Thyroid gland (tissue), 4 donors: ENCODE measurements around the gene CHGA. TPM values are rescaled to one million over a fixed set of nuclear protein-coding genes. Genes with fewer than 3 reads are reported as not detected.

ENCODE experiments used
- DNase-seq, 2 donors: peaks; one replicate each; pipeline ENCODE4 v3.0.0-alpha.2; 2019
- H3K27ac ChIP-seq, 3 donors: fragments of 200-600 bp; sonication (generic); 1 replicate in 2 of 3; 2 replicates in 1 of 3; pipeline ENCODE4 v1.5.1; 2016 to 2019; ENCODE audit warnings: mild to moderate bottlenecking in 1 of 3, moderate library complexity in 1 of 3
- H3K27me3 ChIP-seq: fragments of 200-600 bp; sonication (generic); one replicate; pipeline ENCODE4 v1.5.1; 2019
- H3K36me3 ChIP-seq, 2 donors: fragments of 200-600 bp; sonication (generic); one replicate each; pipeline ENCODE4 v1.5.1; 2016 to 2019
- H3K4me1 ChIP-seq, 2 donors: fragments of 200-600 bp; sonication (generic); one replicate each; pipeline ENCODE4 v1.5.1; 2017 to 2019
- H3K4me3 ChIP-seq, 3 donors: fragments of 200-600 bp; sonication (generic); replicated peaks in 1 of 3; 1 replicate in 2 of 3; 2 replicates in 1 of 3; pipeline ENCODE4 v1.5.1; 2016; ENCODE audit warnings: mild to moderate bottlenecking in 1 of 3
- H3K9me3 ChIP-seq: fragments of 200-600 bp; sonication (generic); one replicate; pipeline ENCODE4 v1.5.1; 2017
- CTCF ChIP-seq, 6 experiments: fragments of 200-600 bp in 3 of 6; fragments of 450-650 bp in 3 of 6; sonication (generic) in 3 of 6; IDR thresholded peaks; one replicate each; pipeline ENCODE4 v1.5.1; 2016 to 2019; ENCODE audit warnings: antibody characterized with exemption in 6 of 6, mild to moderate bottlenecking in 2 of 6, inconsistent platforms in 1 of 6, moderate library complexity in 1 of 6
- POLR2A ChIP-seq, 2 donors: fragments of 450-650 bp; IDR thresholded peaks; one replicate each; pipeline ENCODE4 v1.6.1; 2017; ENCODE audit warnings: antibody characterized with exemption in 2 of 2, mild to moderate bottlenecking in 2 of 2, moderate library complexity in 1 of 2
- WGBS, 2 donors: methylation state at CpG; one replicate each; pipeline ENCODE4 v1.1.5; 2017; 5-methylcytosine and 5-hydroxymethylcytosine counted together
- intact Hi-C: fragments of 100-400 bp; cut with DNase I; formaldehyde crosslinking; loops from one replicate; pipeline ENCODE4 v1.15.1; 2023
- total RNA-seq, 4 donors: library from RNA; depleted of rRNA; stranded (reverse); fragments of >200 nt; gene quantifications; one replicate each; pipeline ENCODE4 v1.2.3, GENCODE V29; 2016

Gene CHGA
- total RNA-seq, 4 donors from 2014 or later = 0.54 to 9.6 (median 1.5) TPM

GRCh38 chr14:92959761-92960680 lies 37.1 kb downstream of the CHGA start:
- Histone ChIP-seq H3K27me3 (no peaks in the 10 kb centered on the region), H3K4me1 (peaks cover 5 to 16% of the 10 kb centered on the region in 2 donors), H3K36me3 (peaks cover 0 to 8% of the 10 kb centered on the region in 2 donors), H3K27ac (no peak overlapping the region), H3K4me3 (no peak overlapping the region), H3K9me3 (no peaks in the 10 kb centered on the region)
- intact Hi-C loops = no loop called here
- WGBS, 2 donors = 90% methylated on average over 20 to 22 of the region's 30 CpGs
- DNase-seq = no peak
- TF ChIP-seq CTCF (IDR thresholded peaks at IDR 0.05) = no peak
- TF ChIP-seq POLR2A (IDR thresholded peaks at IDR 0.05) = no peak

GRCh38 chr14:92960706-92961566 lies 38.0 kb downstream of the CHGA start:
- H3K36me3 ChIP-seq = peaks cover 0 to 8% of the 10 kb centered on the region in 2 donors
- DNase-seq = no peak
- intact Hi-C loops = no loop called here
- H3K27me3 ChIP-seq = no peaks in the 10 kb centered on the region
- 93 to 96% methylated on average over 17 to 18 of the region's 18 CpGs for WGBS, 2 donors
- no peaks in the 10 kb centered on the region for H3K9me3 ChIP-seq
- no peak overlapping the region for H3K27ac ChIP-seq
- no peak overlapping the region for H3K4me3 ChIP-seq
- peaks cover 5 to 18% of the 10 kb centered on the region in 2 donors for H3K4me1 ChIP-seq
- TF ChIP-seq CTCF (IDR thresholded peaks at IDR 0.05) = no peak
- TF ChIP-seq POLR2A (IDR thresholded peaks at IDR 0.05) = no peak

DNA sequence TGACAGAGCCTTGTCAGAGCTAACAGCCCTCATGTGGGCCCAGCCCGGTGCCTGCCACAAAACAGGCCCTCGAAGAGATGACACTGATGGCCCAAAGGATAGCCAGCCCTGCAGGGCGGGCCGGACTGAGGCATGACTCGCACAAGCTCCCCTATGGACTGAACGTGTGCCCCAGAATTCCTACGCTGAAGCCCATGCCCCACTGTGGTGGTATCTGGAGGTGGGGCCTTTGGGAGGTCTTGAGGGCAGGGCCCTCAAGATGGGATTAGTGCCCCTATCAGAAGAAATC lies 38.6 kb downstream of the CHGA start:
- TF ChIP-seq CTCF (IDR thresholded peaks at IDR 0.05) = no peak
- TF ChIP-seq POLR2A (IDR thresholded peaks at IDR 0.05) = no peak
- H3K27me3 ChIP-seq = no peaks in the 10 kb centered on the region
- no peak for DNase-seq
- peaks cover 5 to 18% of the 10 kb centered on the region in 2 donors for H3K4me1 ChIP-seq
- H3K27ac ChIP-seq = no peak overlapping the region
- H3K36me3 ChIP-seq = peaks cover 0 to 8% of the 10 kb centered on the region in 2 donors
- no peaks in the 10 kb centered on the region for H3K9me3 ChIP-seq
- WGBS, 2 donors = 97 to 100% methylated on average over 5 to 7 of the region's 7 CpGs
- intact Hi-C loops = no loop called here
- no peak overlapping the region for H3K4me3 ChIP-seq

DNA sequence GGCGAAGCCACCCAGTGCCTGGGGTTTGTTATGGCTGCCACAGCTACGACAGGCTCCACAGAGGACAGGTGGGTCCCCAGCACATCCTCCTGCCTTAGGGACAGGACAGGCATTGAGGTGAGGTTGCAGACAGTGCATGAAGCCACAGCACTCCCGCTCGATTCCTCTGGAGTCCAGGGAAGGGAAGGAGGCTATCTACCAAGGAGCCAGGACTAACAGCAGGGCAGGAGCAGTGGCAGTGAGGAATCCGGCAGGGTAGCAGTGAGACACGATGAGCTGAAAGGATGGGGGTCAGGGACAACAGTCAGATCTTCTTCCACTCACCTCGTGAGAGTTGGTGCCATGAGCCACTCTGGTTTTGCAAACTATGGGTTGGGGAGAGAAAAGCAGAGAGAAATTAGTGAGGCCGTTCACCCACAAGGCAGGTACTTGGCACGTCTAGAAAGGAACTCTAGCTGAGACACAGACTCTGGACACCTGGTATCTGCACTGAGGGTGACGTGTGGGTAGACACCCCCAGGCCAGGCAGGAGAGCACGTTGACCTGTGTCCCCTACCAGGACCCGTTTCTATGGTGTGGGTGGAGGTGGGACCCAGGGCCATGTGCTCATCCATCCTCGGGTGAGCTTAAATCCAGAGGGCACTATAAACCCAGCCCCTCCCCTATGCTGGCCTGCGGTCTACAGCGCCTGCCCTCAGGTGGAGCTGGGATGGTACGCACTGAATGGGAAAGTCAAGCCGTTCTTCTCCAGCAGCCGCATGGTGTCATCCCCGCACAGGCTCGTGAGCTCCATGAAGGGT lies 39.3 kb downstream of the CHGA start:
- Histone ChIP-seq H3K27ac (no peak overlapping the region), H3K9me3 (no peaks in the 10 kb centered on the region), H3K36me3 (peaks cover 0 to 8% of the 10 kb centered on the region in 2 donors), H3K27me3 (no peaks in the 10 kb centered on the region), H3K4me3 (no peak overlapping the region), H3K4me1 (peaks cover 5 to 18% of the 10 kb centered on the region in 2 donors)
- no peak for DNase-seq
- intact Hi-C loops = no loop called here
- 94 to 95% methylated on average over 11 to 20 of the region's 20 CpGs for WGBS, 2 donors
- TF ChIP-seq POLR2A (IDR thresholded peaks at IDR 0.05) (no peak), CTCF (IDR thresholded peaks at IDR 0.05) (no peak)
